ENCODE data around the gene GTF2IRD1.

GRCh38 chr7:74544706-74545469 is 91.2 kb downstream of the GTF2IRD1 start:
- peak; percentile 38 to 72 (median 42) for TF ChIP-seq CTCF (IDR thresholded peaks at IDR 0.05)
- no peak for TF ChIP-seq POLR2A (IDR thresholded peaks at IDR 0.05)

Data from testis (tissue), 2 donors.